Gastroesophageal sphincter (tissue), 3 donors: ENCODE data around the gene VSTM4.

Source experiments
- CTCF ChIP-seq, 4 experiments: fragments of 200-600 bp in 2 of 4; fragments of 450-650 bp in 2 of 4; sonication (generic) in 1 of 4; IDR thresholded peaks; one replicate each; pipeline ENCODE4 v1.5.1; 2017 to 2019; ENCODE audit warnings: antibody characterized with exemption in 4 of 4, mild to moderate bottlenecking in 2 of 4, moderate library complexity in 2 of 4
- EP300 ChIP-seq: sonication (generic); formaldehyde crosslinking; IDR thresholded peaks from one replicate; pipeline ENCODE4 v1.6.1; 2017; ENCODE audit warnings: antibody characterized with exemption, mild to moderate bottlenecking
- POLR2A ChIP-seq, 2 donors: fragments of 450-650 bp; IDR thresholded peaks; one replicate each; pipeline ENCODE4 v1.6.1; 2017; ENCODE audit warnings: antibody characterized with exemption in 2 of 2, mild to moderate bottlenecking in 2 of 2, moderate library complexity in 1 of 2
- POLR2AphosphoS5 ChIP-seq: sonication (generic); formaldehyde crosslinking; IDR thresholded peaks from one replicate; pipeline ENCODE4 v1.6.1; 2017; ENCODE audit warnings: antibody characterized with exemption

GRCh38 chr10:49149881-49150280, 34.6 kb upstream of the VSTM4 start:
- no peak for TF ChIP-seq CTCF (IDR thresholded peaks at IDR 0.05)
- TF ChIP-seq POLR2A (IDR thresholded peaks at IDR 0.05) = no peak
- no peak for TF ChIP-seq POLR2AphosphoS5
- no peak for TF ChIP-seq EP300
